ENCODE data around the gene RGS6. TPM values are rescaled to one million over a fixed set of nuclear protein-coding genes. Genes with fewer than 3 reads are reported as not detected.

Gene RGS6
- total RNA-seq, 2 donors from 2014 or later = 1.4 to 4.7 TPM

DNA sequence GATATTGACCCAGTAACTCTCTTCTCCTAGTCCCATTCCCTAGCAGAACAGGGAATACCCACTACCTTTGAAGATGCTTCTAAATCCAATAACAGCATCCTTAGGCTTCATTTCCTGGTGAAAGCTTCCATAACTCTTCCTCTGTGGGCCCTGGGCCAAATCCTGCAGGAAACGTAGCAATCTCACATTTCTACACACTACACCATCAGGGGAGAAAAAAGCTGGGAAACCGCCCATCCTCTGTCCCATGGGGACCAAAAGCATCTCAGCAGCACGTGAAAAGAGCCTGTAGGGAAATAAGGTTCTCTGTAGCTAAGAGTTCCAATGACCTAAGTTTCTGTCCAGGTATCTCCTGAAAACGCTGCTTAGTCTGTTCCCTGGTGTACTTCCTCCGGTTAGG, 621.4 kb downstream of the RGS6 start:
- no peaks in the 10 kb centered on the region for H3K27me3 ChIP-seq (replicated peaks; ENCODE audit: insufficient read depth)
- no peak overlapping the region for H3K4me3 ChIP-seq
- DNase-seq (ENCODE audit: low spot score) (no peak), ATAC-seq (ENCODE audit: insufficient number of reproducible peaks, low FRiP score, low read depth) (no peak)
- H3K4me1 ChIP-seq (ENCODE audit: control insufficient read depth in 1 of 2, low read depth in 2 of 2) = peaks cover 0 to 42% of the 10 kb centered on the region in 2 donors
- H3K36me3 ChIP-seq = no peaks in the 10 kb centered on the region
- H3K9me3 ChIP-seq = no peaks in the 10 kb centered on the region
- TF ChIP-seq, protein P1, sequence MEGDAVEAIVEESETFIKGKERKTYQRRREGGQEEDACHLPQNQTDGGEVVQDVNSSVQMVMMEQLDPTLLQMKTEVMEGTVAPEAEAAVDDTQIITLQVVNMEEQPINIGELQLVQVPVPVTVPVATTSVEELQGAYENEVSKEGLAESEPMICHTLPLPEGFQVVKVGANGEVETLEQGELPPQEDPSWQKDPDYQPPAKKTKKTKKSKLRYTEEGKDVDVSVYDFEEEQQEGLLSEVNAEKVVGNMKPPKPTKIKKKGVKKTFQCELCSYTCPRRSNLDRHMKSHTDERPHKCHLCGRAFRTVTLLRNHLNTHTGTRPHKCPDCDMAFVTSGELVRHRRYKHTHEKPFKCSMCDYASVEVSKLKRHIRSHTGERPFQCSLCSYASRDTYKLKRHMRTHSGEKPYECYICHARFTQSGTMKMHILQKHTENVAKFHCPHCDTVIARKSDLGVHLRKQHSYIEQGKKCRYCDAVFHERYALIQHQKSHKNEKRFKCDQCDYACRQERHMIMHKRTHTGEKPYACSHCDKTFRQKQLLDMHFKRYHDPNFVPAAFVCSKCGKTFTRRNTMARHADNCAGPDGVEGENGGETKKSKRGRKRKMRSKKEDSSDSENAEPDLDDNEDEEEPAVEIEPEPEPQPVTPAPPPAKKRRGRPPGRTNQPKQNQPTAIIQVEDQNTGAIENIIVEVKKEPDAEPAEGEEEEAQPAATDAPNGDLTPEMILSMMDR (IDR thresholded peaks at IDR 0.05) = no peak
- H3K27ac ChIP-seq = peak overlapping the region; percentile 76 to 79

DNA sequence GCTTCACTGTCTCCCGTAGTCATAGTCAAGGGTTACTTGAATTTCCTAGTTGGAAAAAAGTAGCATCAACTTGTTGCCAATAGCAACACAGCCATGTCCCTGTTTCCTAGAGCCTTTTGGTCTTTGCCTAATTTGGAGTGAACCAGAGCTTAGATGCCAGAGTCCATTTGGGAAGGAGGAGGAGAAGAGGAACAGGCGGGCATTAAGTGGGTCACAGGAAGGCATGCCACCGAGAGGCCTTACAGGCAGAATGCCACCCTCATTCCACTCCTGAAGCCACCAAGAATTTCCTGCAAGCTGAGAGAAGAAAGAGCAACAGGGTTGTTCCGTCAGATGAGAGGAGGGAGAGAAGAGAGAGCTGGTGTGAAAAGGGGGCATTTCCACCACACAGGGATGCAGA, 622.2 kb downstream of the RGS6 start:
- TF ChIP-seq, protein P1 (IDR thresholded peaks at IDR 0.05) = no peak
- Histone ChIP-seq H3K4me3 (no peak overlapping the region), H3K4me1 (ENCODE audit: control insufficient read depth in 1 of 2, low read depth in 2 of 2) (peaks cover 3 to 49% of the 10 kb centered on the region in 2 donors), H3K27me3 (replicated peaks; ENCODE audit: insufficient read depth) (no peaks in the 10 kb centered on the region), H3K36me3 (no peaks in the 10 kb centered on the region), H3K9me3 (no peaks in the 10 kb centered on the region), H3K27ac (peak overlapping the region; percentile 76 to 79)
- peak; percentile 70 for ATAC-seq (ENCODE audit: insufficient number of reproducible peaks, low FRiP score, low read depth)
- DNase-seq (ENCODE audit: low spot score) = no peak

GRCh38 chr14:72554994-72555608, 622.9 kb downstream of the RGS6 start:
- peak overlapping the region; percentile 76 to 79 for H3K27ac ChIP-seq
- H3K36me3 ChIP-seq = no peaks in the 10 kb centered on the region
- H3K27me3 ChIP-seq (replicated peaks; ENCODE audit: insufficient read depth) = no peaks in the 10 kb centered on the region
- TF ChIP-seq, protein P1 (IDR thresholded peaks at IDR 0.05) = no peak
- ATAC-seq (ENCODE audit: insufficient number of reproducible peaks, low FRiP score, low read depth) (no peak), DNase-seq (ENCODE audit: low spot score) (no peak)
- H3K4me1 ChIP-seq (ENCODE audit: control insufficient read depth in 1 of 2, low read depth in 2 of 2) = peaks cover 3 to 56% of the 10 kb centered on the region in 2 donors
- no peaks in the 10 kb centered on the region for H3K9me3 ChIP-seq
- no peak overlapping the region for H3K4me3 ChIP-seq

- DNase-seq (ENCODE audit: low spot score) = no peak
- Histone ChIP-seq H3K9me3 (no peaks in the 10 kb centered on the region), H3K4me3 (no peak overlapping the region), H3K27ac (peak overlapping the region; percentile 76 to 79), H3K36me3 (no peaks in the 10 kb centered on the region), H3K27me3 (replicated peaks; ENCODE audit: insufficient read depth) (no peaks in the 10 kb centered on the region), H3K4me1 (ENCODE audit: control insufficient read depth in 1 of 2, low read depth in 2 of 2) (peaks cover 3 to 61% of the 10 kb centered on the region in 2 donors)
- TF ChIP-seq, protein P1 (IDR thresholded peaks at IDR 0.05) = no peak
- no peak for ATAC-seq (ENCODE audit: insufficient number of reproducible peaks, low FRiP score, low read depth)
Measured at GRCh38 chr14:72555609-72556000, 623.4 kb downstream of the RGS6 start.

GRCh38 chr14:72557671-72558070, 625.4 kb downstream of the RGS6 start:
- peaks cover 3 to 57% of the 10 kb centered on the region in 2 donors for H3K4me1 ChIP-seq (ENCODE audit: control insufficient read depth in 1 of 2, low read depth in 2 of 2)
- H3K36me3 ChIP-seq = no peaks in the 10 kb centered on the region
- TF ChIP-seq, protein P1 (IDR thresholded peaks at IDR 0.05) = no peak
- H3K9me3 ChIP-seq = no peaks in the 10 kb centered on the region
- ATAC-seq (ENCODE audit: insufficient number of reproducible peaks, low FRiP score, low read depth) (no peak), DNase-seq (ENCODE audit: low spot score) (no peak)
- H3K27ac ChIP-seq = no peak overlapping the region
- H3K4me3 ChIP-seq = no peak overlapping the region
- no peaks in the 10 kb centered on the region for H3K27me3 ChIP-seq (replicated peaks; ENCODE audit: insufficient read depth)
